ENCODE results near the gene PNPT1. TPM values are rescaled to one million over a fixed set of nuclear protein-coding genes. Genes with fewer than 3 reads are reported as not detected.

The PNPT1 gene
- total and polyA plus RNA-seq, 10 of the 15 experiments (the other 5 are each of a cell fraction or from before 2014, with no cell fraction given) = 34.2 to 67.7 (median 43.3) TPM

DNA sequence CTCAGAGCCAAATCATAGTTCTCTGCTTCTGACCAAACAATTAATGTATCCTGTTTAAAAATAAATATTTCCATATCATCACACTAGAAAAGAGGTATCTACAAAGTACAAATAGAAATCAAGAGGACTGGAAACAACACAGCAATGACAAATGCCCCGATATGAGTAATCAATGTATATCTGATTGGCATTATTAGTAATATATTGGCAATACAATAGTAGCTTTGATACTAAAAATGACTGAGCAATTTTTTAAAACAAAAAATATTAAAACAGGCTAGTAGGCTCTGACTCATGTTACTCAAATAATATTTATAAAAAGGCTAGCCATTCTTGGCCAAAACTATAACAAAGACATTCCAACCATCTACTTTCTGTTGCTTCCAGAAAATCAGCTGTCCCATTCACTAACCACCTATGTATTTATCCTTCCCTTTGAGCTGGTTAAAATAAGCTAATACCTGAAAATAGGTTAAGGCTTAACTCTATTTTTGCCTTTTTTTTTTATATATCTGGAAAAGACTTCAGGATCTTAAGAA is 89.5 kb downstream of the PNPT1 start:
- SMC1A ChIA-PET (ENCODE audit: uncharacterized antibody, unreplicated experiment) = interaction anchor here (0.7 to 1.8 kb wide), 3 partner anchors 12 to 349 kb away, joined by 3 to 4 read pairs (median 3); no protein-coding TSS in a partner anchor
- H2AFZ ChIP-seq (ENCODE audit: control insufficient read depth, low read depth, low read length) = no peak overlapping the region
- DNase-seq (ENCODE audit: low read depth, low spot score) = no peak
- no peaks in the 10 kb centered on the region for H3K9me3 ChIP-seq (replicated peaks; ENCODE audit: control insufficient read depth, insufficient read depth, low read length)
- intact Hi-C loops (cut with micrococcal nuclease; ENCODE audit: unreplicated experiment) = no loop called here
- no peaks in the 10 kb centered on the region for H3K27me3 ChIP-seq (replicated peaks in 1 of 2; ENCODE audit: control insufficient read depth in 2 of 2, insufficient read depth in 2 of 2, low read length in 1 of 2)
- in situ Hi-C loops (cut with MboI) = no loop called here
- H3K4me3 ChIP-seq = no peak overlapping the region
- peaks cover 26% of the 10 kb centered on the region for H3K79me2 ChIP-seq (ENCODE audit: control insufficient read depth, insufficient read depth, low read length)
- ATAC-seq = no peak
- no peaks in the 10 kb centered on the region for H3K4me1 ChIP-seq (ENCODE audit: control insufficient read depth, insufficient read depth, low read length)
- no peak overlapping the region for H3K4me2 ChIP-seq (ENCODE audit: control insufficient read depth, insufficient read depth)
- H3K9ac ChIP-seq (ENCODE audit: control insufficient read depth, insufficient read depth, low read length) = no peak overlapping the region
- RAD21 ChIA-PET (ENCODE audit: unreplicated experiment) = no interaction called here
- H3K27ac ChIP-seq (ENCODE audit: control insufficient read depth, insufficient read depth) = no peak overlapping the region
- no TSS peak for BruUV-seq (replicated peaks)
- no peak for TF ChIP-seq HDAC2 (IDR thresholded peaks at IDR 0.05)
- TF ChIP-seq, protein P1, sequence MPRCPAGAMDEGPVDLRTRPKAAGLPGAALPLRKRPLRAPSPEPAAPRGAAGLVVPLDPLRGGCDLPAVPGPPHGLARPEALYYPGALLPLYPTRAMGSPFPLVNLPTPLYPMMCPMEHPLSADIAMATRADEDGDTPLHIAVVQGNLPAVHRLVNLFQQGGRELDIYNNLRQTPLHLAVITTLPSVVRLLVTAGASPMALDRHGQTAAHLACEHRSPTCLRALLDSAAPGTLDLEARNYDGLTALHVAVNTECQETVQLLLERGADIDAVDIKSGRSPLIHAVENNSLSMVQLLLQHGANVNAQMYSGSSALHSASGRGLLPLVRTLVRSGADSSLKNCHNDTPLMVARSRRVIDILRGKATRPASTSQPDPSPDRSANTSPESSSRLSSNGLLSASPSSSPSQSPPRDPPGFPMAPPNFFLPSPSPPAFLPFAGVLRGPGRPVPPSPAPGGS (IDR thresholded peaks at IDR 0.05; ENCODE audit: borderline replicate concordance, insufficient read depth, low read depth, low read length, poor library complexity, severe bottlenecking) = peak; percentile 59
- FAIRE-seq = no peak
- 100% methylated on average over 1 of the region's 1 CpG for WGBS (ENCODE audit: insufficient coverage, insufficient replicate concordance, low lambda C conversion rate, missing lambda C conversion rate)
- CTCF ChIA-PET = interaction anchor here (1.1 to 1.4 kb wide), 2 partner anchors 9 to 10 kb away, joined by 3 to 4 read pairs; no protein-coding TSS in a partner anchor
- H4K20me1 ChIP-seq (ENCODE audit: control insufficient read depth, insufficient read depth) = no peaks in the 10 kb centered on the region
- POLR2A ChIA-PET = interaction anchor here (0.5 to 1.1 kb wide), 2 partner anchors 13 to 1737 kb away, joined by 5 to 7 read pairs; partner anchors contain the start of gene PPP4R3B
- peaks cover 3 to 10% of the 10 kb centered on the region in 2 experiments; a peak in 3 of 4 replicates for H3K36me3 ChIP-seq (ENCODE audit: control insufficient read depth in 2 of 2, insufficient read depth in 2 of 2, low read length in 1 of 2)

DNA sequence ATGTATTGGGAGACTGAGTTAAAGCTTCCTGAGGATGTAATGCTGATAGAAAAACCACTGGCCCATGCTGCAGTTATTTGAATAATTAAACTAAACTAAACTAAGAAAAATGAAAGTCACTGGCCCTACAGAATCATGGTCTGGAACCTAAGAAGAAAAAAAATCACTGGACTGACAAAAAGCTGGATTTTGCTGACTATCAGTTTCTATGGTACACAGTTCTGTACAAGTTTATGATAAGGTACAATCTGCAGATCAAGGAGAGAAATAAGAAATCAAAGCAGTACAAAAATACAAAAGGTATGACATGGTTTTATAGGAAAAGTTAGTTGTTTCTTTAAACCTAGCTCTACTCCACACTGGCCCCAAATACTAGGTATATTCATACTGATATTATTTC is 91.8 kb downstream of the PNPT1 start:
- Histone ChIP-seq H3K4me1 (ENCODE audit: control insufficient read depth, insufficient read depth, low read length) (no peaks in the 10 kb centered on the region), H3K4me3 (no peak overlapping the region), H3K4me2 (ENCODE audit: control insufficient read depth, insufficient read depth) (no peak overlapping the region), H3K9ac (ENCODE audit: control insufficient read depth, insufficient read depth, low read length) (no peak overlapping the region), H3K36me3 (ENCODE audit: control insufficient read depth in 2 of 2, insufficient read depth in 2 of 2, low read length in 1 of 2) (peaks cover 3 to 16% of the 10 kb centered on the region in 2 experiments; a peak in 3 of 4 replicates), H3K9me3 (replicated peaks; ENCODE audit: control insufficient read depth, insufficient read depth, low read length) (no peaks in the 10 kb centered on the region), H3K27ac (ENCODE audit: control insufficient read depth, insufficient read depth) (no peak overlapping the region), H2AFZ (ENCODE audit: control insufficient read depth, low read depth, low read length) (no peak overlapping the region), H3K79me2 (ENCODE audit: control insufficient read depth, insufficient read depth, low read length) (peaks cover 16% of the 10 kb centered on the region), H3K27me3 (replicated peaks in 1 of 2; ENCODE audit: control insufficient read depth in 2 of 2, insufficient read depth in 2 of 2, low read length in 1 of 2) (no peaks in the 10 kb centered on the region), H4K20me1 (ENCODE audit: control insufficient read depth, insufficient read depth) (no peaks in the 10 kb centered on the region)
- ChIA-PET SMC1A (ENCODE audit: uncharacterized antibody, unreplicated experiment) (interaction anchor here (0.9 to 1.6 kb wide), 2 partner anchors 9 to 10 kb away, joined by 3 to 4 read pairs; no protein-coding TSS in a partner anchor), RAD21 (ENCODE audit: unreplicated experiment) (no interaction called here), CTCF (interaction anchor here (0.9 kb wide), 1 partner anchor 10 kb away, joined by 3 read pairs; no protein-coding TSS in a partner anchor), POLR2A (interaction anchor here (0.6 kb wide), 1 partner anchor 333 kb away, joined by 3 read pairs; the partner anchor contains the start of gene MTIF2)
- FAIRE-seq = no peak
- no TSS peak for BruUV-seq (replicated peaks)
- in situ Hi-C loops (cut with MboI) (no loop called here), intact Hi-C loops (cut with micrococcal nuclease; ENCODE audit: unreplicated experiment) (no loop called here)
- DNase-seq (ENCODE audit: low read depth, low spot score) = no peak
- no peak for ATAC-seq
- TF ChIP-seq EGR1 (IDR thresholded peaks at IDR 0.05; ENCODE audit: borderline replicate concordance in 1 of 2, low read depth in 2 of 2, low read length in 2 of 2) (no peak), ZNF384 (IDR thresholded peaks at IDR 0.05; ENCODE audit: borderline replicate concordance, low read depth, low read length) (no peak), BMI1 (IDR thresholded peaks at IDR 0.05; ENCODE audit: borderline replicate concordance) (no peak), NRF1 (conservative IDR thresholded peaks at IDR 0.05; ENCODE audit: low read depth, low read length) (no peak), SMAD5 (IDR thresholded peaks at IDR 0.05; ENCODE audit: low read depth) (no peak)
- TF ChIP-seq, protein P2, sequence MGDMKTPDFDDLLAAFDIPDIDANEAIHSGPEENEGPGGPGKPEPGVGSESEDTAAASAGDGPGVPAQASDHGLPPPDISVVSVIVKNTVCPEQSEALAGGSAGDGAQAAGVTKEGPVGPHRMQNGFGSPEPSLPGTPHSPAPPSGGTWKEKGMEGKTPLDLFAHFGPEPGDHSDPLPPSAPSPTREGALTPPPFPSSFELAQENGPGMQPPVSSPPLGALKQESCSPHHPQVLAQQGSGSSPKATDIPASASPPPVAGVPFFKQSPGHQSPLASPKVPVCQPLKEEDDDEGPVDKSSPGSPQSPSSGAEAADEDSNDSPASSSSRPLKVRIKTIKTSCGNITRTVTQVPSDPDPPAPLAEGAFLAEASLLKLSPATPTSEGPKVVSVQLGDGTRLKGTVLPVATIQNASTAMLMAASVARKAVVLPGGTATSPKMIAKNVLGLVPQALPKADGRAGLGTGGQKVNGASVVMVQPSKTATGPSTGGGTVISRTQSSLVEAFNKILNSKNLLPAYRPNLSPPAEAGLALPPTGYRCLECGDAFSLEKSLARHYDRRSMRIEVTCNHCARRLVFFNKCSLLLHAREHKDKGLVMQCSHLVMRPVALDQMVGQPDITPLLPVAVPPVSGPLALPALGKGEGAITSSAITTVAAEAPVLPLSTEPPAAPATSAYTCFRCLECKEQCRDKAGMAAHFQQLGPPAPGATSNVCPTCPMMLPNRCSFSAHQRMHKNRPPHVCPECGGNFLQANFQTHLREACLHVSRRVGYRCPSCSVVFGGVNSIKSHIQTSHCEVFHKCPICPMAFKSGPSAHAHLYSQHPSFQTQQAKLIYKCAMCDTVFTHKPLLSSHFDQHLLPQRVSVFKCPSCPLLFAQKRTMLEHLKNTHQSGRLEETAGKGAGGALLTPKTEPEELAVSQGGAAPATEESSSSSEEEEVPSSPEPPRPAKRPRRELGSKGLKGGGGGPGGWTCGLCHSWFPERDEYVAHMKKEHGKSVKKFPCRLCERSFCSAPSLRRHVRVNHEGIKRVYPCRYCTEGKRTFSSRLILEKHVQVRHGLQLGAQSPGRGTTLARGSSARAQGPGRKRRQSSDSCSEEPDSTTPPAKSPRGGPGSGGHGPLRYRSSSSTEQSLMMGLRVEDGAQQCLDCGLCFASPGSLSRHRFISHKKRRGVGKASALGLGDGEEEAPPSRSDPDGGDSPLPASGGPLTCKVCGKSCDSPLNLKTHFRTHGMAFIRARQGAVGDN (IDR thresholded peaks at IDR 0.05) = no peak
- TF ChIP-seq, protein P3, sequence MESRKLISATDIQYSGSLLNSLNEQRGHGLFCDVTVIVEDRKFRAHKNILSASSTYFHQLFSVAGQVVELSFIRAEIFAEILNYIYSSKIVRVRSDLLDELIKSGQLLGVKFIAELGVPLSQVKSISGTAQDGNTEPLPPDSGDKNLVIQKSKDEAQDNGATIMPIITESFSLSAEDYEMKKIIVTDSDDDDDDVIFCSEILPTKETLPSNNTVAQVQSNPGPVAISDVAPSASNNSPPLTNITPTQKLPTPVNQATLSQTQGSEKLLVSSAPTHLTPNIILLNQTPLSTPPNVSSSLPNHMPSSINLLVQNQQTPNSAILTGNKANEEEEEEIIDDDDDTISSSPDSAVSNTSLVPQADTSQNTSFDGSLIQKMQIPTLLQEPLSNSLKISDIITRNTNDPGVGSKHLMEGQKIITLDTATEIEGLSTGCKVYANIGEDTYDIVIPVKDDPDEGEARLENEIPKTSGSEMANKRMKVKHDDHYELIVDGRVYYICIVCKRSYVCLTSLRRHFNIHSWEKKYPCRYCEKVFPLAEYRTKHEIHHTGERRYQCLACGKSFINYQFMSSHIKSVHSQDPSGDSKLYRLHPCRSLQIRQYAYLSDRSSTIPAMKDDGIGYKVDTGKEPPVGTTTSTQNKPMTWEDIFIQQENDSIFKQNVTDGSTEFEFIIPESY (IDR thresholded peaks at IDR 0.05) = no peak
